Right ventricle myocardium inferior (tissue), 1 donor: Measurements from ENCODE around the gene CRYZL1. TPM values are rescaled to one million over a fixed set of nuclear protein-coding genes. Genes with fewer than 3 reads are reported as not detected.
"Not testable (repeated sequence)": the region's sequence is repeated elsewhere in the genome, so short reads cannot be mapped to it uniquely, and the experiment has no call there.

Source experiments
- ATAC-seq: fragments of 200-7000 bp; cut with Tn5 transposase; one replicate; pipeline ENCODE4 v1.9.1; 2020; ENCODE audit warnings: mild to moderate bottlenecking, moderate library complexity
- DNase-seq: peaks from one replicate; pipeline ENCODE4 v3.0.0; 2021; ENCODE audit errors: missing footprints
- intact Hi-C: fragments of 100-400 bp; cut with DNase I; formaldehyde crosslinking; loops from one replicate; pipeline ENCODE4 v1.11.0; 2022
- long read RNA-seq: library from polyadenylated mRNA; unstranded; transcript quantifications from one replicate; pipeline ENCODE4 v2.0.0, GENCODE V29; 2021
- total RNA-seq: library from RNA; stranded (reverse); fragmentation: NEBNext Ultra II Directional; extraction: Animal tissue kit (Norgen Biotek cat#: 25700); gene quantifications from one replicate; pipeline ENCODE4 v1.2.1, GENCODE V29; 2021
- donor health status: DM: no; HTN: yes; CAD: no; lungs with severe emphysema.

The CRYZL1 gene
- total RNA-seq, result 23.2 TPM
- long read RNA-seq, transcript CRYZL1-204 (13 exons, 1,617 nt), result major isoform, 5 of 11 reads
- long read RNA-seq, partial matches to known transcripts, result 0 of 11 reads
- long read RNA-seq, other reads (novel, unspliced or antisense), result 6 of 11 reads

DNA sequence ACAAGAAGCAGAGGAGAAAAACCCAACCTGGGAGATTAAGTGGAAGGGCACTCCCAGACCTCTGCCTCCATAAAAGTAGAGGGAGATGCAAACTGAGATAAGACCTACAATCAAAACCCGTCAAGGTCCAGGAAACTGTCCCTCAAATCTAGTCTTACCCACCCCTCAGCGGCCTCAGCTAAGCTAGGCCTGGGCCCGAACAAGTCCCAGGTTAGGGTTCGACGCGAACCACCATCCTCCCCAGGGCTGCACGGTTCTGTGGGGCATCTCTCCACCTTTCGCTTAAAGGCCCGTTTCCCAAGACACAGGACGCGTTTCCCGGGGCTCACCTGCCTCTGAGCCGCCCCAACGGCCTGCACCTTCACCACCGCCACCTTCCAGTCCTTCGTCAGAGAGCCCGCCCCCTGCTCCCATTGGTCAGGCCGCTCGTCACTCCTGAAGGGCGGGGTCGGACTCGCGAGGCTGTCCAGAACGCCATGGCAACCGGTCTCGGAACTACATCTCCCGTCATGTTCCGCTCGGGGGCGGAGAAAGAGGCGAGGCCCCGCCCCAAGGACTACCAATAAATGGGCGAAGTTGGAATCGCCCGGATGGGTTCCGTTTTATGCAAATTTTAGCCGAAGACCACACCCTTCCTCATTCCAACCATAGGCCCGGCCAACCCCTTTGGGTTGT is at the start of gene CRYZL1:
TSS of gene CRYZL1 (minus strand) at position 390 of the 675 bp plus-strand sequence. CDS start 10,190 bp downstream, outside the sequence.
- DNase-seq (peak; percentile 100), ATAC-seq (peak; percentile 93)
- intact Hi-C loops, result loop anchor here (5.0 kb wide), 3 partner anchors 46 to 251 kb away; no protein-coding TSS in a partner anchor

DNA sequence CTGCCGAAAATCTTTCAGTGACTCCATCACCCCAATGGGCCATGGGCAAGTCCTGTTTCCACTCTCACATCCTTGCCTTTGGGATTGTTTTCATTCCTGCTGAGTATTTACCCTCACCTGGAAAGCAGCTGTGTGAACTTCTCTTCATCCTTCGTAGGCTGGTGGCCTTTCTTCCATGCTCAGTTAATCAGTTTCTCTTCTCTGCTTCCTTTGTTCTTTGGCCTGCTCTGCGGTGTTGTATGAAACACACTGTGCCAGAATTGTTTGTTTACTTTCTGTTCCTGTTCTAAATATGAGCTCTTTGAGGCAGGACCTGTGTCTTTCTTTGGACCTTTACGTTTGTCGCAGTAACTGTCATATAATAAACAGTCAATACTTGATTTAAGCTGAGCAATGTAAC is 49.3 kb upstream of the CRYZL1 start:
- intact Hi-C loops, result no loop called here
- no peak for ATAC-seq
- no peak for DNase-seq

DNA sequence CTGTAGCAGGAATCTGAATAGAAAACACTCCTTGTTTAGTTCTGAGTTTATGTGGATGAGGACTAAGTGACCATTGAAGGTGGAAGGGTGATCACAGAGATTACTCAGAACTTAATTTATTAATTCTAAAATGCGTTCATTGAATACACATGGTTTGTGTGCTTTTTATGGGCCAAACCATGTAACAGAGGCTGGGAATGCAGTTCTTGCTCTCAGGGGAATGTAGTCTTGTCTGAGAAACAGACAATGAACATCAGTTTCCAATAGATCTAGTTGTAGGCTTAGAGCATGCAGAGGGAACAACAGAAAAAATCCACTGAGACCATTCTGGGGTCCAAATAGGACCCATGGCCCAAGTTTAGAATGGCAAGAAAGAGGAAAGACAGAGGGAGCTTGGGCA is 46.8 kb upstream of the CRYZL1 start:
- intact Hi-C loops, result loop anchor here (5.0 kb wide), 1 partner anchor 46 kb away; the partner anchor contains the start of genes CRYZL1 and ITSN1
- no peak for DNase-seq
- no peak for ATAC-seq

DNA sequence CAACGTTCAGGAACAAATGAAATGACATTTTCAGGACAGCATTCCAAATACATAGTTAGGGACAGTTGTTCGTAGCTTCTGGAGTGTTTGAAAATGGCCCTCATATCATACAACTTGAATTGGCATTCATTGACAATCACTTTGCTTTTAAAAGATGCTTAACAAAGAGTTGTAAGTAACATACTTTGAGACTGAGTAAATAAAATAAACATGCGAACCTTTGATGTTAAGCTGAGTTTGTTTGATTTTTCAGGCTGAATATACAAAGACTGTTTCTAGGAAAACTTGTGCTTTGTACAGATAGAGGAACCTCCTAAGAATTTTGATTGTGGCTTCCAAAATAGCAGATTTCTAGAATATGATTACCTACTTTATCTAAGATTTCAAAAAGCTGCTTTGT is 46.1 kb upstream of the CRYZL1 start:
- no peak for DNase-seq
- intact Hi-C loops, result loop anchor here (5.0 kb wide), 1 partner anchor 45 kb away; the partner anchor contains the start of genes CRYZL1 and ITSN1
- no peak for ATAC-seq

- intact Hi-C loops, result loop anchor here (5.0 kb wide), 1 partner anchor 44 kb away; the partner anchor contains the start of genes CRYZL1 and ITSN1
- DNase-seq (no peak), ATAC-seq (no peak)
Measured at GRCh38 chr21:33686386-33686785, 44.8 kb upstream of the CRYZL1 start.

DNA sequence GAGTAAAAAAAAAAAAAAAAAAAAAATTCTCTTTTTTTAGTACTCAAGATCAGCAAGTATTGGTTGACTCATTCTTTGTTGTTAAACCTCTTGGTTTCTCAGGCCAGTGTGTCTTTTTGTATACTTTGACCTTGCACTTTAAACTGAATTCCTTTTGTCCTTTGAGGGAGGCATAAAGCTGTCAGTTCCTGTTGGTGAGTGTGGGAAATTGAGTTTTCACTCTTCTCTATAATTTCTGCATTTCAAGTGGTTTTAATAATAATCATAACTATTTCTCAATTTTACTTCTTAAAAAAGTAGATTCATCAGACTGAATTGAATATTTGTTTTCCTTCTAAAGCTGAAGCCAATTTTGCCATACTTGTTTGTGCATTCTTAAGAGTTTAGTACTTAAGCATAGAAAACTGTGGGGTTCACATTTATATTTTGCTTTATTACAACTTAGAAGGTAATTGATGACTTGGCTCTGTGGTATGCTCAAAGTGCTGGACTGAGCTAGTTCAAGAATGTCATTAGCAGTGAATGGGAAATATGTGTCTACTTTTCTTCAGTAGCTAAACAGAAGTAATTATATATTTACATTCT is 44.2 kb upstream of the CRYZL1 start:
- no peak for ATAC-seq
- intact Hi-C loops, result loop anchor here (5.0 kb wide), 1 partner anchor 43 kb away; the partner anchor contains the start of genes CRYZL1 and ITSN1
- DNase-seq, result no peak

GRCh38 chr21:33684923-33685560 is 43.5 kb upstream of the CRYZL1 start:
- ATAC-seq (peak; percentile 26), DNase-seq (no peak)
- intact Hi-C loops, result loop anchor here (5.0 kb wide), 1 partner anchor 43 kb away; the partner anchor contains the start of genes CRYZL1 and ITSN1

DNA sequence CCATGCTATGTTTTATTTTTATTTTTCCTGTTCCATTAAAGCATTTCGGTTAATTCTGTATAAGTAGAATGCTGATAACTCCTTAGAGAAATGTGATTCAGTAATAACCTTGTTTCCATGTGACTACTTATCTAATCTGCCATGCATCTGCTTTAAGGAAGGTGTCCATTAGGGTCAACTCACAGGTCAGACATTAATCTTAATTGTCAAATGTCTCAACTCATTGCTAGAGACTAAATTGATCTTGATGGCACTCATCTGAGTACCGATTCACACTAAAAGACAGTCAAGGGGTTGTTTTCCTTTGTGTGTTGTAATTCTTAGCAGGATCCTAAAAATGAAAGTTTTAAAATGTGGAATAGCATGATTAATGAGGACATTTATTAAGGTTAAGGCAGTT is 42.5 kb upstream of the CRYZL1 start:
- ATAC-seq (no peak), DNase-seq (no peak)
- intact Hi-C loops, result no loop called here

DNA sequence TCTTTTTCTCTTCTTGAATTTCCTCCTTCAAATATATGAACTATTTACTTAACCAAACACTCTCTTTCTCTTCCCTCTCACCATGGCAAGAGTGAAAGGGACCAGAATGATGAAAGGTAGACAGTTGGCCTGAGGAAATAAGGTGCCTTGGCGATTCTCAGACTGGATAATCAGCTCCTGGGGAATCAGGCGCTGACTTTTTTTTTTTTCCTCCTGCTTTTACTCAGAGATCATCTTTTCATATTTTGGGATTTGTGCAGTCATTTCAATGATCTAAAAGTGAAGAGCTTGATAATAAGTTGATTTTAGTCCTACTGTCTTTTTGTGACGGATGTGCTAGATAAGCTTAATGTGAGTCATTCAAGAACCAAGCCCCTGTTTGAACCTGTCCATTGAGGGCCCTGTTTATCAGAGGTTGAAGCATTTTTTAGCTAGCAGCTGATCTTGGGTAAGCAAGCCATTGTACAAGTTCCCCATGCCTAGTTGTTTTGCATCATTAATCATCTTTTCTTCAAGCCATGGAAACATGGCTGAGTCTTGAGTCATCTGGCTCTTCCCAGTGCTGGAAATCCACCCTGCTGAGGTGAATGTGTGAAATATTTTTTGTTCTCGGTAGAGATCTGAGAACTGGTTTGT is 41.6 kb upstream of the CRYZL1 start:
- ATAC-seq (no peak), DNase-seq (no peak)
- intact Hi-C loops, result no loop called here

DNA sequence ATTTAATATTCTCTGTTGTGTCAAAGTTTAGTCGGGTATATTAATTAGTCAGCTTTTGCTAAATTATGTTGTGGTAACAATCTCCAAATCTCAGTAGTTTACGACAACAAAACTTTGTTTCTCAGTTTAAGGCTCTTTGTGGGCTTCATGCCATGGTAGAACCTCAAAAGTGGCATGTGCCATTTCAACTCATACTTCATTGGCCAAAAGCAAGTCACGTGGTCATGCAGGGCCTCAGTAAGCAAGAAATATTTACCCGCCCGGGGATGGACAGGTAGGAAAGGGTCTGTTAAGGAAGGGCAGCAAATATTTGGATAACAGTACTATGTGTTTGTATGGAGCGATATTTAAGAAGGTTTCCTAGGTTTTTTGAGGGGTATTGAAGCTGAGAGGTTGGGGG is 39.3 kb upstream of the CRYZL1 start:
- no peak for ATAC-seq
- intact Hi-C loops, result no loop called here
- DNase-seq, result no peak

- no peak for ATAC-seq
- intact Hi-C loops, result no loop called here
- no peak for DNase-seq
Measured at GRCh38 chr21:33677450-33677849, 35.9 kb upstream of the CRYZL1 start.

DNA sequence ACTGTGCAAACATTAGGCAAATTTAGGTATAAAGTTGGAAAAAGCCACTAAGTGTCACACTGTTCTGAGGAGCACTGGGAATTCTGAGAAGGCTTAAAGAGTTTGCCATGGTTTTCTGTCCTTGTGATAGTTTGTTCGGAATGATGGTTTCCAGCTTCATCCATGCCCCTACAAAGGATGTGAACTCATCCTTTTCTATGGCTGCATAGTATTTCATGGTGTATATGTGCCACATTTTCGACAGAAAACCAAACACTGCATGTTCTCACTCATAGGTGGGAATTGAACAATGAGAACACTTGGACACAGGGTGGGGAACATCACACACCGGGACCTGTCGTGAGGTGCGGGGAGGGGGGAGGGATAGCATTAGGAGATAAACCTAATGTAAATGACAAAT is 35.1 kb upstream of the CRYZL1 start:
- DNase-seq, intact Hi-C loops, ATAC-seq: not testable (repeated sequence)

- ATAC-seq, result no peak
- intact Hi-C loops, result no loop called here
- no peak for DNase-seq
Measured at GRCh38 chr21:33674226-33674625, 32.7 kb upstream of the CRYZL1 start.

GRCh38 chr21:33673473-33673872 is 31.9 kb upstream of the CRYZL1 start:
- ATAC-seq (no peak), DNase-seq (no peak)
- intact Hi-C loops, result no loop called here

GRCh38 chr21:33670076-33670978 is 28.8 kb upstream of the CRYZL1 start:
- no peak for DNase-seq
- intact Hi-C loops, result no loop called here
- no peak for ATAC-seq

DNA sequence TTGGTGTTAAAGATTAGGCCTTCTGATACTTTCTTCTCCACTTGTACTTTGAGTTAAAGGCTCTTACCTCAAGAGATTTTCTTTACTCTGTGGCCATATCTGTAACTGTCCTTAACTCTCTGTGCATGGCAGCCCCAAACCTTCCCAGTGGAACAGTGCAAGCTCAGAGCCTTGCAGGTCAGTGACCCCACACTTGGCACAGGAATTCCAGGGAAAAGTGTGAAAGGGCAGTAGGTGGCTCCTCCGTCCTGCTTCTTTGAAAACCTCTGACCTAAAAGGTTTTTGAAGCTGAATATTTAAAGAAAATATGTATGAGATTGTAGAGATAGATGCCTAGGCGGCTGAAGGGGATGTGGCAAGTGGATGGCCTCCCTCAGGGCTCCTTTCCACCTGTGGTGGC is 27.1 kb upstream of the CRYZL1 start:
- intact Hi-C loops, result no loop called here
- DNase-seq (no peak), ATAC-seq (no peak)

DNA sequence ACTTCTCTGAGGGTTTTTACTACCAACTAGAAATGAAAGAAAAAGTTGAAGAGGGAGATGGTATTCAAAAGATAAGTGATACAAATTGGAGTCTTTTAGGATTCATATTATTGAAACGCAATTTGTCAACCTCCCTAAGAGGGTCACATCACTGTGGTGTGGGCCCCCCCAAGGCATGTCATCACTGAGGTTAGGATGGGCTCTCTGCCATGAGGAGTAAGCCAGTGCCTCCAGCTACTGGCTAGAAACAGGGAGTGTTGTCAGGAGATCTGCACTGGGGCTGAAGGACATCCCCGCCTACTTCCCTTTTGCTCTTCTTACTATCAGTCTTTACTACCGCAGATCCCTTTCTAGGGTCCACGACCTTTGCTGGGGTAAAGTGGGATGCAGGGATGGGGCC is 26.6 kb upstream of the CRYZL1 start:
- DNase-seq, result no peak
- intact Hi-C loops, result no loop called here
- ATAC-seq, result no peak

- DNase-seq (no peak), ATAC-seq (no peak)
- intact Hi-C loops, result no loop called here
Measured at GRCh38 chr21:33667636-33668035, 26.1 kb upstream of the CRYZL1 start.
